Activated CD8-positive, alpha-beta memory T cell treated with anti-CD3 and anti-CD28 coated beads, Interleukin-2, amount 50 U/mL, for 24 hours (primary cell): ENCODE data around the gene MDFI.

Source experiments
- DNase-seq: peaks from one replicate; pipeline ENCODE4 v3.0.0-alpha.2; 2020; ENCODE audit errors: extremely low read depth

MDFI gene

GRCh38 chr6:41688256-41688965 lies 50.1 kb downstream of the MDFI start:
- DNase-seq = no peak

- DNase-seq = no peak
Observed at GRCh38 chr6:41689171-41690008, 51.1 kb downstream of the MDFI start.

GRCh38 chr6:41690541-41691330 lies 52.5 kb downstream of the MDFI start:
- no peak for DNase-seq

GRCh38 chr6:41691426-41692079 lies 53.3 kb downstream of the MDFI start:
- DNase-seq = no peak

- DNase-seq = no peak
Observed at GRCh38 chr6:41692080-41692675, 53.9 kb downstream of the MDFI start.

- DNase-seq = no peak
Observed at GRCh38 chr6:41692730-41693129, 54.5 kb downstream of the MDFI start.

GRCh38 chr6:41693281-41694240 lies 55.3 kb downstream of the MDFI start:
- DNase-seq = no peak

GRCh38 chr6:41694815-41695526 lies 56.7 kb downstream of the MDFI start:
- DNase-seq = no peak

GRCh38 chr6:41695825-41696224 lies 57.6 kb downstream of the MDFI start:
- DNase-seq = no peak

GRCh38 chr6:41696788-41697187 lies 58.5 kb downstream of the MDFI start:
- no peak for DNase-seq

GRCh38 chr6:41697861-41698781 lies 59.9 kb downstream of the MDFI start:
- DNase-seq = no peak

GRCh38 chr6:41699063-41699462 lies 60.8 kb downstream of the MDFI start:
- no peak for DNase-seq

- no peak for DNase-seq
Observed at GRCh38 chr6:41700463-41701347, 62.4 kb downstream of the MDFI start.

- no peak for DNase-seq
Observed at GRCh38 chr6:41702089-41702745, 63.9 kb downstream of the MDFI start.

GRCh38 chr6:41702771-41703494 lies 64.7 kb downstream of the MDFI start:
- no peak for DNase-seq
